Panc1 (cell line): ENCODE data around the gene EFR3B. TPM values are rescaled to one million over a fixed set of nuclear protein-coding genes. Genes with fewer than 3 reads are reported as not detected.
A peak's percentile ranks its signal among the peaks of the same experiment; 100 is the strongest.

Experiments used
- ATAC-seq: fragments of 200-7000 bp; cut with Tn5 transposase; 2 replicates; pipeline ENCODE4 v1.9.1; 2020; ENCODE audit warnings: mild to moderate bottlenecking, moderate library complexity
- BruUV-seq: library from RNA; stranded (reverse); fragments of 400-500 nt; replicated peaks from 2 replicates; lab custom pipeline; 2021; lab: Mats Ljungman, UMichigan
- CTCF ChIA-PET: fragments of 300-600 bp; sonication (Branson Sonifier 250); formaldehyde crosslinking; loops from one replicate; lab custom pipeline; 2022; ENCODE audit warnings: antibody characterized with exemption; lab: Charles Lee
- POLR2A ChIA-PET: fragments of 300-600 bp; sonication (Branson Sonifier 250); formaldehyde crosslinking; loops from one replicate; lab custom pipeline; 2022; ENCODE audit warnings: antibody characterized with exemption; lab: Charles Lee
- DNase-seq: peaks from one replicate; pipeline ENCODE4 v3.0.0-alpha.2; 2010; ENCODE audit warnings: low read depth, low spot score
- H3K27ac ChIP-seq: 2 replicates; pipeline ENCODE4 v1.5.1; 2011; ENCODE audit warnings: mild to moderate bottlenecking, low read length, inconsistent platforms
- H3K27me3 ChIP-seq: fragments of 200-500 bp; sonication (Bioruptor generic); 2 replicates; pipeline ENCODE4 v1.6.0; 2014; ENCODE audit warnings: low read length, inconsistent platforms; ENCODE audit not compliant: control insufficient read depth, insufficient read depth
- H3K36me3 ChIP-seq: fragments of 200-500 bp; sonication (Bioruptor generic); 2 replicates; pipeline ENCODE4 v1.5.1; 2014; ENCODE audit warnings: inconsistent platforms, mild to moderate bottlenecking, low read length, moderate library complexity; ENCODE audit not compliant: control insufficient read depth, insufficient read depth
- H3K4me1 ChIP-seq: 2 replicates; pipeline ENCODE4 v1.5.1; 2011; ENCODE audit warnings: inconsistent platforms, mild to moderate bottlenecking, low read length, moderate library complexity; ENCODE audit not compliant: control insufficient read depth, insufficient read depth
- H3K4me3 ChIP-seq, 2 experiments: 2 replicates each; pipeline ENCODE4 v1.5.1; 2011 to 2012; ENCODE audit warnings: low read depth in 2 of 2, low read length in 2 of 2, mild to moderate bottlenecking in 2 of 2, inconsistent platforms in 1 of 2, moderate library complexity in 1 of 2
- H3K9me3 ChIP-seq: fragments of 200-500 bp; sonication (Bioruptor generic); 2 replicates; pipeline ENCODE4 v1.5.1; 2014; ENCODE audit warnings: low read depth, mild to moderate bottlenecking, inconsistent platforms, low read length, moderate library complexity; ENCODE audit not compliant: control insufficient read depth, insufficient read depth
- CTCF ChIP-seq: fragments of 450-650 bp; IDR thresholded peaks from 2 replicates; pipeline ENCODE4 v1.5.1; 2017; ENCODE audit warnings: mild to moderate bottlenecking
- POLR2AphosphoS5 ChIP-seq: IDR thresholded peaks from 2 replicates; pipeline ENCODE4 v1.6.1; 2012; ENCODE audit warnings: mild to moderate bottlenecking, low read depth, low read length, moderate library complexity
- REST ChIP-seq, 2 experiments: IDR thresholded peaks; 2 replicates each; pipeline ENCODE4 v1.6.1; 2011 to 2012; ENCODE audit warnings: low read depth in 2 of 2, control low read depth in 1 of 2, low read length in 1 of 2, mild to moderate bottlenecking in 1 of 2, moderate library complexity in 1 of 2; ENCODE audit not compliant: insufficient read depth in 1 of 2
- SIN3A ChIP-seq: IDR thresholded peaks from 2 replicates; pipeline ENCODE4 v1.6.1; 2012; ENCODE audit warnings: low read depth, mild to moderate bottlenecking, low read length, moderate library complexity, borderline replicate concordance; ENCODE audit not compliant: insufficient read depth
- TCF7L2 ChIP-seq: IDR thresholded peaks from 2 replicates; pipeline ENCODE4 v1.6.1; 2011; ENCODE audit warnings: mild to moderate bottlenecking, low read depth, low read length, inconsistent platforms
- in situ Hi-C: cut with HindIII; loops from 2 replicates; pipeline ENCODE4 v1.10.0; 2016; ENCODE audit warnings: low sequenced_read_pairs, low pct_unique_long_range_greater_than_20kb
- intact Hi-C: fragments of 100-400 bp; cut with micrococcal nuclease; formaldehyde crosslinking; loops from one replicate; pipeline ENCODE4 v1.10.0; 2022; ENCODE audit not compliant: unreplicated experiment
- total RNA-seq: library from RNA; stranded (reverse); gene quantifications from one replicate; pipeline ENCODE4 v1.2.1, GENCODE V29; 2021; ENCODE audit not compliant: unreplicated experiment

The EFR3B gene
- total RNA-seq, 1 experiment from 2014 or later = 8.9 TPM

DNA sequence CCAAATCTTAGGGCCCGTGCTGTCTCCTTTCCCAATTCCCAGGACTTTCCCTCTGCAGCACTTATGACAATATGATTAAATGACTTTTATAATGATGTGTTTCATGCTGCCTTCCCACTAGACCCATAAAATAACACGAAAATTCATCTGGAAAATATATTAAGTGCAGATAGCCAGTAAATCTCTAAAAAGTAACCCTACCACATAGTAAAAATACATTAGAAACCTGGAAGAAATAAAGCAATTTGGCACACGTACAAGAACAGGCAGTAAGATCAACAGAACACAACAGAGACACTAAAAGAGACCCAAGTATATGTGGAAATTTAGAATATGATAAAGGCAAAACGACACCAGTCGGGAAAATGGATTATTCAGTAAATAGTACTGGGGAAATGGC is 156.7 kb downstream of the EFR3B start:
- H3K27ac ChIP-seq = no peak overlapping the region
- no peaks in the 10 kb centered on the region for H3K27me3 ChIP-seq
- intact Hi-C loops (loop anchor here (5.0 kb wide), 1 partner anchor 221 kb away; no protein-coding TSS in a partner anchor), in situ Hi-C loops (no loop called here)
- H3K4me3 ChIP-seq = no peak overlapping the region
- H3K9me3 ChIP-seq = no peaks in the 10 kb centered on the region
- no peak for TF ChIP-seq SIN3A
- no peak for TF ChIP-seq POLR2AphosphoS5
- TF ChIP-seq REST (IDR thresholded peaks at IDR 0.05; ENCODE audit: insufficient read depth in 1 of 2, low read depth in 2 of 2, low read length in 1 of 2) = no peak
- no peak for TF ChIP-seq TCF7L2
- no peak for TF ChIP-seq CTCF
- no peak for DNase-seq
- ChIA-PET POLR2A (no interaction called here), CTCF (no interaction called here)
- BruUV-seq = no TSS peak
- H3K36me3 ChIP-seq = no peaks in the 10 kb centered on the region
- no peaks in the 10 kb centered on the region for H3K4me1 ChIP-seq
- ATAC-seq = no peak

- Histone ChIP-seq H3K4me3 (no peak overlapping the region), H3K36me3 (no peaks in the 10 kb centered on the region), H3K4me1 (no peaks in the 10 kb centered on the region), H3K27ac (no peak overlapping the region), H3K27me3 (no peaks in the 10 kb centered on the region), H3K9me3 (no peaks in the 10 kb centered on the region)
- DNase-seq = no peak
- intact Hi-C loops = no loop called here
- ATAC-seq = peak; percentile 83
- no TSS peak for BruUV-seq
- TF ChIP-seq CTCF (no peak; the same call in 1 of the 2 replicates), POLR2AphosphoS5 (no peak), REST (IDR thresholded peaks at IDR 0.05; ENCODE audit: insufficient read depth in 1 of 2, low read depth in 2 of 2, low read length in 1 of 2) (no peak)
- POLR2A ChIA-PET = interaction anchor here (0.7 kb wide), 1 partner anchor 652 kb away, joined by 3 read pairs; no protein-coding TSS in a partner anchor
- CTCF ChIA-PET = no interaction called here
- in situ Hi-C loops = no loop called here
Observed at GRCh38 chr2:25201265-25201664, 159.4 kb downstream of the EFR3B start.
